Jurkat, Clone E6-1 (cell line): ENCODE measurements around the gene FLT4.

Experiments used
- DNase-seq: peaks from one replicate; pipeline ENCODE4 v3.0.0-alpha.2; 2011; ENCODE audit warnings: low read depth, low spot score
- H3K4me3 ChIP-seq: 2 replicates; pipeline ENCODE4 v1.5.1; 2011; ENCODE audit warnings: mild to moderate bottlenecking, low read length, control low read depth, moderate library complexity

Gene FLT4

GRCh38 chr5:180629831-180630382, 19.5 kb downstream of the FLT4 start:
- DNase-seq, result no peak
- no peak overlapping the region for H3K4me3 ChIP-seq

- H3K4me3 ChIP-seq, result no peak overlapping the region
- DNase-seq, result no peak
Observed at GRCh38 chr5:180628827-180629750, 20.3 kb downstream of the FLT4 start.

GRCh38 chr5:180628211-180628610, 21.2 kb downstream of the FLT4 start:
- no peak overlapping the region for H3K4me3 ChIP-seq
- DNase-seq, result no peak

DNA sequence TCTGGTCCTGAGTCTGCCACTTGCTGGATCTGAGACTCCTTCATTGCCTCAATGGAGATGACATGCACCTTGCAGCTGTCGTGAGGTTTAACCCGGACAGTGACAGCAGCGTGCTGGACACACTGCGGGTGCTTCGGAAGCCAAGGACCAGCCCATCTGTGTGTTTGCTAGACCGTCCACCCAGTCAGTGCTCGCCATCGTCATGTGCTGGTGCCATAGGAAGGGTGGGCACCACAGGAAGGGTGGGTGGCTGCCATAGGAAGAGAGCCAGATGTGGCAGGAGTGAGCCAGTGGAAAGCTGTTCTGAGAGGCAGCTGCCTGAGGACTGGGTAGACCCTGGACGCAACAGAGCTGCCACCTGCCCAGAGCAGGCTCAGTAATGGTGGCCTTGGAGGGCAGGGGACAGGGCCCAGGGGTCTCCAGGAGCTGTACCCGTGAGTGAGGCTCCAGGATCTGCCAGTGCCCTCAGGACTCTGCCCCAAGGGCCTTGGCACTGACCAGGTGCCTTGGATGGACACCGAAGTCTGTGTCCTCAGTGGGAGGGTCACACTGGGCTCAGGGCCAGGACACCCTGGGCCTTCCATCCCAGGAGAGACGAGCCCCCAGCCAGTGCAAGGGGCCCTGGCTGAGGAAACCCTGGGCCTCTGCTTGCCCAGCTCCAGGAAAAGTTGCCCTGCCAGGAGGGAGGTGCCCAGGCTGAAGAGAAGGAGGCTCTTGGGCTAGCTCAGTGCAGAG, 21.8 kb downstream of the FLT4 start:
- no peak for DNase-seq
- H3K4me3 ChIP-seq, result no peak overlapping the region

GRCh38 chr5:180626661-180627385, 22.6 kb downstream of the FLT4 start:
- no peak for DNase-seq
- no peak overlapping the region for H3K4me3 ChIP-seq

GRCh38 chr5:180625791-180626660, 23.4 kb downstream of the FLT4 start:
- H3K4me3 ChIP-seq, result no peak overlapping the region
- DNase-seq, result no peak

DNA sequence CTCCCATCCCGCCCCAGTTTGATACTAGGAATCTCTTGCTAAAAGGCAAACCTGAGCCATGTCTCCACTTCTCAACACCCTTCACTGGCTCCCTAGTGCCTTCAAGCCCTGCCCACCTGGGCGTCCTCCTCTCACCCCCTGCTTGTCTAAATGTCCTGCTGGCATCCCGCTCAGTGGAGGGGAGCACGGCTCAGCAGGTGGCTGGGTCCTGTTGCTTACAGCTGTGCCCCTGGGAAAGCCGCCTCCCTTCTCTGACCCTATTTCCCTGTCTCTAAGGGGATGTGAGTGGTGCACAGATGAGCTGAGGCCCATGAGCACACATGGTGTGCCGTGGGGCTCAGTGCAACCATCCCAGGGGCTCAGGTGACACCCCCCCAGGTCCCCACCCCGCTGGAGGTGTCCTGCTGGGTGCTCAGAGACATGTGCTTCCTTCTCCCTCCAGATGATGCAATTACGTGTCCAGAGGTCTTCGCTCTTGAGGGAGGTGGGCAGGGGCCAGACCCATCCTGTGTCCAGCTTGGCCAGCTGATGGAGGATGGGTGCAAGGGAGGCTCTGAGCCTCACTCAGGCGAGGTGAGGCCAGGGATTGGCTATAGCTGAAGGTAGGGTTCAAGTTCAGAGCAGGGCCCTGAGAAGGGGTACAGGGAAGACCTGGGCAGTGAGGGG, 24.1 kb downstream of the FLT4 start:
- no peak for DNase-seq
- no peak overlapping the region for H3K4me3 ChIP-seq

DNA sequence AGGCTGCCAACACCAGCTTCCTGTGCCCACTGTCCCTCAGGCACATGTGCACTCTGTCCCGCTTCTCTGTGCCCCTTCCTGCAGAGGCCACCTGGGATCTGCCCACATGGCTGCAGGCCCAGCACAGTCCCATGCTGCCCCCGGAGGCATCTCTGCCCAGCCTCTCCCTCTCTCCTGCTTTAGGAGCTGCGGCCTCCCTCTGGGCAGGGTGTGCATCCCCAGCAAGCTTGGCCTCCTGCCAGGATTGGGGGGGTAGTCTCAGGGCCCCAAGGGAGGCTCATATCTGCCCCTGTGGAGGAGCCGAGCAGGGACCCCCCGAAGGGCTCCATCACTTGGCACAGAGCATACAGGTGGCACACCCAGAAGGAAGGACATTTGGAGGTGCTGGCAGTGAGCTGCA, 24.8 kb downstream of the FLT4 start:
- no peak overlapping the region for H3K4me3 ChIP-seq
- no peak for DNase-seq

- no peak overlapping the region for H3K4me3 ChIP-seq
- no peak for DNase-seq
Observed at GRCh38 chr5:180623844-180624243, 25.6 kb downstream of the FLT4 start.

GRCh38 chr5:180623411-180623834, 26.0 kb downstream of the FLT4 start:
- no peak overlapping the region for H3K4me3 ChIP-seq
- no peak for DNase-seq

GRCh38 chr5:180622910-180623309, 26.5 kb downstream of the FLT4 start:
- DNase-seq, result no peak
- H3K4me3 ChIP-seq, result no peak overlapping the region

DNA sequence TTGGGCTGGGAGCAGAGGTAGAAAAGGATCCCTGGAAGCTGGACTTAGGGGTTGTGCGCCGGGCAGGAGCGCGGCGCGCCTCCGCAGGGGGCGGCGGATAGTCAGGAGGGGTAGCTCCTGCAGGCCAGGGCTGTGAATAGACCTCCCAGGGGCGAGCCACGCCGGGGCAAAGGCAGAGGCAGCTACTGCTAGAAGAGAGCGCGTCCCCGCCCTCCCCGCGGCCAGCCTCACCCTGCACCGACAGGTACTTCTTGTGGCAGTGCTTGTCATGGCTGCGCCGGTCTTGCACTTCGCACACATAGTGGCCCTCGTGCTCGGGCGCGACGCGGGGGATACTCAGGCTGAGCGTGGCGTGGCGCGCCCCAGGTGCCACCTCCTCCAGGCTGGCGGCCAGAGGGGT, 28.1 kb downstream of the FLT4 start:
- DNase-seq, result no peak
- no peak overlapping the region for H3K4me3 ChIP-seq

GRCh38 chr5:180620014-180620413, 29.4 kb downstream of the FLT4 start:
- no peak for DNase-seq
- no peak overlapping the region for H3K4me3 ChIP-seq

- H3K4me3 ChIP-seq, result peak overlapping the region; percentile 73
- DNase-seq, result no peak
Observed at GRCh38 chr5:180619563-180619915, 29.9 kb downstream of the FLT4 start.

- peak; percentile 66 for DNase-seq
- peak overlapping the region; percentile 73 for H3K4me3 ChIP-seq
Observed at GRCh38 chr5:180618829-180619562, 30.4 kb downstream of the FLT4 start.

DNA sequence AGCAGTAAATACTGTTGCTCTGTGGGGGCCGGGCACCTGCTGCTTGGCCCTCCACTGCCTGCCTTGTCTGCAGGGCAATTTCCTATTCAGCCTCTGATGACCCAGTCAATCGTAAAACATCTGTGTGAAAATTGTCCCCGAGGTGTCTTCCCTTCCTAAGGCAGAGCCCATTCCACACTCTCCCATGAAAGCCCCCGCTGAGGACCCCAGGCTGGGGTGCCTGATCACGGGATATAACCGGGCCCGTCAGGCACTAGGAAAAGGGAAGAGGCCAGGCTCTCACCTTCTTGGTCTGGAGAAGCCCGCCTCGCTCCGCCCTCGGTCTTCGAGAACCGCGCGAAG, 30.9 kb downstream of the FLT4 start:
- peak overlapping the region; percentile 73 for H3K4me3 ChIP-seq
- DNase-seq, result no peak

GRCh38 chr5:180613814-180614188, 35.6 kb downstream of the FLT4 start:
- no peak for DNase-seq
- H3K4me3 ChIP-seq, result no peak overlapping the region
